ENCODE measurements around the gene RPL9.
"Not testable (repeated sequence)": the region's sequence is repeated elsewhere in the genome, so short reads cannot be mapped to it uniquely, and the experiment has no call there.

The RPL9 gene

DNA sequence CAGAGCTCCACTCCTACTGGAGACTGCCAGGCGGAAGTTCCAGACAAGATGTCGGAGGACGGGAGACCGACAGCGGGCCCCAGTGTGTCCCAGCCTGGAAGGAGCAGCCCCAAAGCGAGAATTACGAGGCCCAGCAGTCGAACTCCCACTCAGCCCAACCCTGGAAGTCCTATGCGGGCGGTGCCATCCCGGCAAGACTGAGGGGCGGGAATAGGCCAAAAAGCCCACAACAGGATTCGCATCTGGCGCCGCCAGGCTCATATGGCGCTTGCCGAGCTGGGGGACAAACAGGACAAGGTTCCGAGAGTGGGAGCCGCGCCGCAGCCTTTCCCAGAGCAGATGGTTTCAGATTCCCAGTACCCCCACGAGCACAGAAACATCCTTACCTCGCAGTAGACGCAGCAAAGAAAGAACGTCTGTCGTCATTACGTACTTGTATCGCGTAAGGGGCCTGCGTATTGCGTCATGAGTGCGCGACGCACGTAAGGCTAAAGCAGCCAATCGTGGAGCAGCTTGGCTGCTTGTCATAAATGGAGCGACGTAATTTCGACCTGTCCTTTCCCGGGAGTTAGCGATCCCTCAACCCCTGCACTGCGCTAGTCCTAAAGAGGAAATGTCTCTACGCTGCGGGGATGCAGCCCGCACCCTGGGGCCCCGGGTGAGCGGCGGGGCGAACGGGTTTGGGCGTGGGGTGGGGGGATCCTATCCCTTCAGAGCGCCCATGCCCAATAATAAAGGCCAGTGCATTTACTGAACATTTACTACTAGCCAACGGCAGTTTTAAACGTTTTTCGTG lies at the start of gene RPL9, which contains the start of gene LIAS:
RPL9 (minus strand) TSS at position 418 of the 796 bp plus-strand sequence. CDS start 483 bp downstream, outside the sequence.
LIAS (plus strand) TSS at position 552 of the 796 bp plus-strand sequence; CDS start at position 614, 62 bp downstream.
- DNase-seq: peak; percentile 93

DNA sequence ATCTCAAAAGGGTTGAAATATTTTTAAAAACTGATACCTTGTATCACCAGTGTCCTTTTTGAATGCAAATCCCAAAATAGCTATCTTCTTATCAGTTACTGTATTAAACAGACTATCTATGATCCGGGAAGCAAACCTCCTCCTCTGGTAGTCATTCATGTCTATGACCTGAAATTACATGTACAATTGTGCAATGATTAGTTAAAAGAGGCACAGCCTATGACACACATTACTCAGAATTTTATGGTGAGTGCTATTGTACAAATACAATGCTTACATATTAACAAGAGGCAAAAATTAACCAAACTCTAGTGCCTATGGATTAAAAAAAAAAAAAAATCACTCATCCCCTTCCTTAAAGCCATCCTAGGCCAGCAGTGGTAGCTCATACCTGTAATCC lies 46.9 kb upstream of the RPL9 start:
- DNase-seq: no peak

DNA sequence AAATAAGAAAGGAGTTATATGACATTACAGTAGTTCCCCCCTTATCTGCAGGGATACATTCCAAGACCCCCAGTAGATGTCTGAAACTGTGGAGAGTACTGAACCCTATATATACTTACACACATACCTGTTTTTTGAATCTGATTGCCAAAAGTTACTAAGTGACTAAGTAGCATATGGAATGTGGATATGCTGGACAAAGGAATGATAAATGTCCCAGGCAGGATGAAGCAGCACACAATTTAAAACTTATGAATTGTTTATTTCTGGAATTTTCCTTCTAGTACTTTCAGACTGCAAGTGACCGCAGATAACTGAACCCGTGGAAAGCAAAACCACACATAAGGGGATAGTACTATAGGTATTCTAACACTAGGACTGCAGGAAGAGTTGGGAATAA lies 45.8 kb upstream of the RPL9 start:
- DNase-seq: no peak

DNA sequence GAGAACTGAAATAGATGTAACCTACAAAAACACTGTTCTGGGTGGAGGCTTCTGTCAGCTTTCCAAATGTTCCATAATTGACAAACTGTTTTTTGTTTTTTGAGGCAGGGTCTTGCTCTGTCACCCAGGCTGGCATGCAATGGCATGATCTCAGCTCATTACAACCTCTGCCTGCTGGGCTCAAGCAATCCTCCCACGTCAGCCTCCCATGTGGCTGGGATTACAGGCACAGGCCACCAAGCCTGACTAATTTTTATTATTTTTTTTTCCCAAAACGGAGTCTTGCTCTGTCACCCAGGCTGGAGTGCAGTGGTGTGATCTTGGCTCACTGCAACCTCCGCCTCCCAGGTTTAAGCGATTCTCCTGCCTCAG lies 43.9 kb upstream of the RPL9 start:
- not testable (repeated sequence) for DNase-seq

DNA sequence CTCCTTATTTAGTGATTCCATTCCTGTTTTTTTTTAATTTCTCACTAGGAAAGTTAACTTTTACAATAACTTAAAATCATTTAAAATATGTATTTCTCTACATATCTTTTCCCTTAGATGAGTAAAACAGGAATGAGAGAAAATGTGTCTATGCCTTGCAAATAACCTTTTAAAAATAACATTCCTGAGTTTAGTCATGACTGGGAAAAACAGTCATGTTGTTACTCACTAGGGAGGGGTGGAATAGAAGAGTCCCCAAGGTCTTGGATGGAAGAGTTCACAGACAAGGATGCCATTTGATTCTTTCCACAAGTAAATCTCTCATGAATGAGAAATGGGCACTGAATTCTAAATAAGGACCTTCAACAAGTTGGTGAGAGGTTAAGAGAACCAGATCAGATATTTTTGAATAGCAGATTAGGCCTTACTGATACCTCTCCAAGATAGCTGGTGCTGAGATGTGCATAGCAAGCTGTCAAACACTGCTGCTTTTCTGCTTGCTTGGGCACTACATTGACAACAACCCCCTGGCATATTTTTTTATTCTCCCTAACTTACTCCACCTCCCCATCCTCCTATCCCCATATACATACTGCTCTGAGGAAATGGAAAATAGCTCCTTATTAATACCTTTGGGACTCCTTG lies 43.4 kb upstream of the RPL9 start:
- no peak for DNase-seq

DNA sequence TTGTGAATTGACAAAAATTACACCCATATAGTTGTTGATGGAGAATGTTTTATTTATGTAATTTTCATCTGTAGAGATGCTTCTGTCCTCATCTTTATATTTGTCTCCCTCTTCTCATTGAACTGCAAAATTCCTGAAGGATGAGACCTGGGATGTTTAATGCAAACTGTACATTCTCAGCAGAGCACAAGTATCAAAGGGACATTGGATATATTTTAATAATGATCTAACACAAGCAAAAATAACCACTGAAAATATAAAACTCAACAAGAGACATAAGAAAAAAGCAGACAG lies 40.0 kb upstream of the RPL9 start:
- DNase-seq: no peak

DNA sequence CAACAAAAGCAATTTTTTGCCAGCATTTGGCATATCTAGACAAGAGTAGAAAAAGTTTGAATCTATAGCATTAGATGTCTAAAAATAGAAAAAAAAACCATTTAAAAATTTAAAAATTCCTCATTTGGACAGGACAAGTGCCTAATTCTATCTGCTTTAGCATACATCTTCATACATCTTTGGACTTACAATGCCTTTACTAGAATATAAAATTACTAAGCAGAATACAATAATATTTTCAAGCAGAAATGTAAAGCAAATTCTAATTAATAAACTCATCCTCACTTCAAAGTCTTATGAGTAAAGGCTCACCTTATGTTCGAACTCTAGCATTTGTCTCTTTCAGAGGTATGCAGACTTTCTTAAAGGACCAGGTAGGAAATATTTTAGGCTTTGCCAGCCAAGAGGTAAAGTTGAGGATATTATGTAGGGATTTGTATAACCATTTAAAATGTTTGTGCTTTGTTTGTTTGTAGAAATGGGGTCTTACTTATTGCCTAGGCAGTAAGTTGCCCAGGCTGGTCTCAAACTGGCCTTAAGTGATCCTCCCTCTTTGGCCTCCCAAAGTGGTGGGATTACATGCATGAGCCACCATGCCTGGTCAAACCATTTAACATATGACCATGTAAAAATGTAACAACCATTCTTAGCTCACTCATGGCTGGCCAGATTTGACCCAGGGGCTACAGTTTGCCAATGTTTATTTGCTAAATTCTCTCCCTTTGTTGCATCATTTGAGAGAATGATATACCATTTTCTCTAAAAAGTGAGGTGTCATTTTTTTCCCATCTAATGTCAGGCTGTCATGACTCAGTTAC lies 39.4 kb upstream of the RPL9 start:
- DNase-seq: no peak

DNA sequence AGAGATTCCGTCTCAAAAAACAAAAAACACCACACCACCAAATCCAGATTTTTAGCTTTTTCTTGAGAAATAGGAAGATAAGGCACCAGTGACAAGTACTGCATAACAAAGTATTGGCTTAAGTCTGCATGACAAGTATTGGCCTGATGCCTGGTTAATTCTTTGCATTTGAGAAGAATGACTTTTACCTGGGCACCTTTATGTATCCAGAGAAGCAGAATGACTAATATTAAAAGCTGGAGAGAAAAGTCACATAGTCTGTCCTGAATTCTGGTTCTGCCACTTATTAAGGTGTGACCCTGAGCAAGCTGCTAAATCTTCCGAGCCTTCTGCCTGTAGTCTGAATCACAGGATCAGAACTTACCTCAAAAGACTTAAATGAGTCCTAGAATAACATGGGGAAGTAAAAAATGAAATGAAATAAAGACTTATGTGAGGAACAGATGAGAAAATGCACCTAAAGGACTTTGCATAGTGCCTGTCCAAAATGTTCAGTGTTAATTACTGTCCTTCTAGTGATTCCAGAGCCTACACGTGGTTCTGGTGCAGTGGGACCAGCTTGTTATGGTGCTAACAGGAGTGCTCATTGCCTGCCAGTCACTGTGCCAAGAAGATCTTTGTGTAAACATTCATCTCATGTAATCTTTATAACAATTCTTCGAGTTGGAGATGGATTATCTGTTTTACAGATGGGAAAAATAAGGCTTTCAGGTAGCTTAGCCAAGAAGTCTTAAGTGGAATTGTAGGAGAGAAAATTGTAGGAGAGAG lies 36.9 kb upstream of the RPL9 start:
- DNase-seq: no peak

DNA sequence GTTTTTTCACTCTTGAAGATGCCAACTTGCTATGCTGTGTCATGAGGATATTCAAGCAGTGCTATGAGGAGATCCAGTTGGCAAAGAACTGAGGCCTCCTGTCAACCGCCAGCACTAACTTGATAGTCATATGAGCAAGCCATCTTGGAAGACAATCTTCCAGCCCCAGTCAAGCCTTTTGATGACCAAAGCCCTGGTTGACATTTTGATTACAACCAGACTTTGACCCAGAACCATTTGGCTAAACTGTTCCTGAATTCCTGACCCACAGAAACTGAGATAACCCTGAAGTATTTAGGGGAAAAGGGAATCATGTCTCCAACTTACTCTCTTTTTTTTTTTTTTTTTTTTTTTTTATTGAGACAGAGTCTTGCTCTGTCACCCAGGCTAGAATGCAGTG lies 35.6 kb upstream of the RPL9 start:
- no peak for DNase-seq

DNA sequence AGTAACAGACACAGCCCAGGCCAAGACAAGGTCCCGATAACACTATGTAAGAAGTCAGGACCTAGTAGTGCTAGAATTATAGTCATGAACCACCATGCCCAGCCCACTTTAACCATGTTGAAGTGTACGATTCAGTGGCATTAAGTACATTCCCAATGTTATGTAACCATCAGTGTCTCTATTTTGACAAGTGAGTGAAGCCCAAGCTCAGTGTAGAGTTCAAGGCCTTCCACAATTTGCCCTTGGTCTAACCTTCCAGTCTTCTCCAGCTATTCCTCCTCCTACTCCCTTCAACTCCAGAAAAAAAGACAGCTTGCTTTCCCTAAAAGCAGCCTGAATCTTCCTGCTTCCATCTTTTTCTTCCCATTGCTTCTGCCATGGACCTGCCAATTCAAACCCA lies 31.6 kb upstream of the RPL9 start:
- DNase-seq: no peak

DNA sequence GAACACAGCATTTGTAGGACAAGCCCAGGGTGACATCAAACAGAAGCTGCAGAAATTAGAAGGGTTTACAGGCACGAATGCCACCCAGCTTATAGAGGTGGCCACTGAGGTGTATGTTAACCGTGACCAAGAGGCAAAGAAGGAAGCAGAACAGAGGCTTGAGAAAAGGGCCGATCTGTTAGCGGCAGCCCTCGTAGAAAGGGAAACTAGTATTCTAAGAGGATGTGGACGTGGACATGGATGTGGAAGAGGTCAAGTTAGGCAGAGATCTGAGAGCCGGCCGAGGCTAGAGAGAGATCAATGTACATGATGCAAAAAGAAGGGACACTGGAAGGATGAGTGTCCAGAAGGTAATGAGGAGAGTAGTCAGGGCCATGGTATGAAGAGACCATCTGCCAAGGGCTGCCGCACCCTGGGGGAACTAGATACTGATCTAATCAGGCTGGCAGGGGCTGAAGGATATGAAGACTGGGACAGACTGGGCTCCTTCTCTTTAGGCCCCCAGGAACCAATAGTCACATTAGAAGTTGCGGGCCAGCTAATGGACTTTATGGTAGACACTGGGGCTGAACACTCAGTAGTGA lies 27.6 kb upstream of the RPL9 start:
- no peak for DNase-seq

DNA sequence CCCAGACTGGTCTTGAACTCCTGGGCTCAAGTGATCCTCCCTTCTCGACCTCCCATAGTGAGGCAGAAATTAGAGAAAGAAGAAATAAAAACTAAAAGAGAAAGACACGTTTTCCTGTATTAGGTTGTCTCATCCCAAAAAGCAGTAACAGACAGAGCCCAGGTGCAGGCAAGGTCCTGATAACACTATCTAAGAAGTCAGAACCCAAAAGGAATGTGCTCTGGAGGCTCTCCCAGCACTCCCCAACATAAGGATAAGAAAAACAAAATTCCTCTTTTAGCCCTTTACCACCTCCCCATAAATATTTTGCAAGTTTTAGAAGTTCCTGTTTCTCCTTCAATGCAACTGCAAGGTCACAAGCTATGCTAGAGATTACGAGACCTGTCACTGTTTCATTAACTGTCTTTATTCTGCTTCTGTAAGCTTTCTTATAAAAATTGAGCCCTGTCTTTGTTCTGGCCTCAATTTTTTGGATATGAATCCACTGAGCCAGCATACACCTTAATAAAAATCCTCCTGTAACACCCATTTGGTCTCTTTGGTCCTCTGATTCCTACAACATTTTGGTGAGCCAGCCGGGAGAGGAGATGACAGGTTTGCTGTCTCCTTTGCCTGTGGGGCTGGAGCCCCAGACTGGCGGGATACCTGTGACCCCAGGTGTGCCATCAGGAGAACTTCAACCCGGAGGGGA lies 26.0 kb upstream of the RPL9 start:
- DNase-seq: no peak

DNA sequence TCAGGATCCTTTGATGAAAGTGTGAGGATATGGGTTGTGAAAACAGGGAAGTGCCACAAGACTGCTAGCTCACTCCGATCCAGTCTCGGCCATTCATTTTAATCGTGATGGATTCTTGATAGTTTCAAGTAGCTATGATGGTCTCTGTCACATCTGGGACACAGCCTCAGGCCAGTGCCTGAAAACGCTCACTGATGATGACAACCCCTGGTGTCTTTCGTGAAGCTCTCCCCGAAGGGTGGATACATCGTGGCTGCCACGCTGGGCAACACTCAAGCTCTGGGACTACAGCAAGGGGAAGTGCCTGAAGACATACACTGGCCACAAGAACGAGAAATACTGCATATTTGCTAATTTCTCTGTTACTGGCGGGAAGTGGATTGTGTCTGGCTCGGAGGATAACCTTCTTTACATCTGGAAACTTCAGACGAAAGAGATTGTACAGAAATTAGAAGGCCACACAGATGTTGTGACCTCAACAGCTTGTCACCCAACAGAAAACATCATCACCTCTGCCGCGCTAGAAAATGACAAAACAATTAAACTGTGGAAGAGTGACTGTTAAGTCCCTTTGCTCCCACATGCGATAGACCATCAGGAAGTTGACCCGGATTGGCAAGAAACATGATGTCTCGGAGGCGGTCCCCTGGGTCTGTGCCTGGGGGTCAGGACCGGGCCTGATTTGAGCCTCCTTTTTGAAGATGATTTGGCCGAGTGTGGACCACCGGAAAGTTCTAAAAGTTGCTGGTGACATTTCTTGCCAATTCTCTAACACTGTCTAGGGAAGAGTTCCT lies 22.4 kb upstream of the RPL9 start:
- no peak for DNase-seq

DNA sequence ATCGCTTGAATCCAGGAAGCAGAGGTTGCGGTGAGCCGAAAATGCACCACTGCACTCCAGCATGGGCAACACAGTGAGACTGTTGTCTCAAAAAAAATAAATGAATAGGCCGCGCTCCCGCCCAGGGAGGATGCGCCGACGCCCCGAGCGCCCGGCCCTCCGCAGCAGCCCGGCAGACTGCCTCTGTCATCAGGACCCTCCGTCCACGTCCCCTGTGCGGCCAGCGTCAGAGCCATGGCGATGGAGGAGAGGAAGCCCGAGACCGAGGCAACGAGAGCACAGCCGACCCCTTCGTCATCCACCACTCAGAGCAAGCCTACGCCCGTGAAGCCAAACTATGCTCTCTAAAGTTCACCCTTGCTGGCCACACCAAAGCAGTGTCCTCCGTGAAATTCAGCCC lies 21.5 kb upstream of the RPL9 start:
- no peak for DNase-seq

DNA sequence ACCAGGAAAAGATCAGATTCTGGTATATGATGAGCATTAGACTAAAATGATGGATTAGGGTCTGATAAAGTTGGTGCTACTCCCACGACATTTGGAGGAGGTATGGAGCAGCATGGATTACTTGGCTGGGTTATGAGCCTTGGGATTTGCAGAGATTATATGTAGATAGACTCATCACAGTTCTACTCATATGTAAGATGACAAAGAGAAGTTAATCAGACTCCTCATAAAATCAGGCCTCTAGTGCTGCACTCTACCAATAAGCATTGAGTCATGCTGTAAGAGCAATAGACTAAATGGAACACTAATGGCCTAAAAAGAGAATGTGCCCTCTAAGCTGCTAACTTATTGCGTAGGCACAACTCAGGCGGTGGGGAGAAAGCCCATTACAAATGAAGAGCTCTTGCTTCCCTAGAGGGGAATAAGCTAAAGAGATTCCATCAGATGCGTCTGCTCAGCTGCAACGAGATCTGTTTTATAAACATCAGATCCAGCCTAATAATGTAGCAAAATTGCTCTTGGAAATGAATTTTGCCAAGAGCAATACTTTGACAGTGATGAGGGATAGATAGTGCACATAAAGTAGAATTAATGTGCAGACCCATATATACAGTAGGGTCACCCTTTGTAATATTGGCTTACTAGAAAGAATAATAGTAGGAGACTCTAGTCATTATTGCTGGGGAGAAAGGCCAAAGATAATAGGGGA lies 17.6 kb upstream of the RPL9 start:
- DNase-seq: no peak

DNA sequence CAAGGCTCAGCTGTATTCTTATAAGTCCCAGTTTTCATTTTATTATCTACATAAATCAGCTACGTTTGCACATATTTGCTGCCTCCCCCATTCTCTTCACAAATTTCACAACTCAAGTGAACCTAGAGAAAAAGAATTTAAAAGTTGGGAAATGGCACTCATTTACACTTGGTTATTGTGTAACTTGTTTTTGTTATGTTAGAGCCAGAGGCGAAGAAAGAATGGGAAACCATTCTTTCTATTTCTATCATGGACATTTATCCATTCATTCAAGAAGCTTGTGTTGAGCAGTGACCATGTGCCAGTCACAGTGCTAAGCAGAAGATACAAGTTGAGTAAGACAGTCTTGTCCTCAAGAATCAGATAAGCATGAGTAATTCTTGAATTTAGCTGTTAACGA lies 13.7 kb upstream of the RPL9 start:
- no peak for DNase-seq

DNA sequence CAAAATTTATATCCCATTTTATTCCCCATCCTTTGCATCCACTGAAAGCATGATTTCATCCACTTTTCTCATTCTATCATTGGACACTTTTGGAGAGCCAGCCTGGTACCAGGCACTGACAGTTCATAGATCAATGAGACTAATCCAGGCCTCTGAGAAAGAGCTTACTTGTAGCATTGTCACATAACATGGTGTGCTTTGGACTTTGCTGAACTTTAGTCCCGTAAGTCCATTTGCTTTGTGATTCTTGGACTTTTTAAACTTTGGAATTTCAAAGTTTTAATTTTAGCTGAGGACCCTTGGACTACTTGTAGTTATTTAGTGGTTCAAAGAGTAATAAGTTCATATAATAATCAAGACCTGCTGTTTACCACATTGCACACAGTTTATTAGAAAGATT lies 11.7 kb upstream of the RPL9 start:
- DNase-seq: no peak

DNA sequence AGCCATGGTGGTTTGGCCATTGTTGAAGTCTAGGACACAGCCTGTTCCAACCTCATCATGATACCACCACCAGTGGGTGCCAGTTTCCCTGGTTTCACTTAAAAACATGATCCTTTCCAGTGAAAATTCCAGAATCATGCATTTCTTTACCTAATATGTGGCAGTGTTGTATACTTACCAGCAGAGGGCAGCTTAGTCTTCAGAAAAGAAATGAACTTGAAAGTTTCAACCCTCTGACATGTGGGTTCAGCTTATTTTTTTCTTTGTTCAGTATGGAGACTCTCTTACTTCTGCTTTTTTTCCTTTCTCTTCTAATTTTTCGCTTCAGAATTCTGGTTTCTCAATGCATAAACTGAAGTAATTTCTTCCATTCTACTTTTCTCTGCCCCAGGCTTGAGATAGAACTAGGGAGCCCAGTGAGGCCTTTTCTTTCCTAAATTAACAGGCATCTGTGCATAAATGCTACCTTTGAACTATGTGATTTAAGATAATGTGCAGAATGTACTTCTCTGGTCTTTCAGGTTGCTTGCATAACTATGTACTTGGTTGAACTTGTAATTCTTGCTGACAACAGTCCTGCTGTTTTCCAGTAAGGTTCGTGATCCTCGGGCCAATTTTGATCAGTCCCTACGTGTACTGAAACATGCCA lies 10.8 kb upstream of the RPL9 start:
- peak; percentile 29 for DNase-seq

DNA sequence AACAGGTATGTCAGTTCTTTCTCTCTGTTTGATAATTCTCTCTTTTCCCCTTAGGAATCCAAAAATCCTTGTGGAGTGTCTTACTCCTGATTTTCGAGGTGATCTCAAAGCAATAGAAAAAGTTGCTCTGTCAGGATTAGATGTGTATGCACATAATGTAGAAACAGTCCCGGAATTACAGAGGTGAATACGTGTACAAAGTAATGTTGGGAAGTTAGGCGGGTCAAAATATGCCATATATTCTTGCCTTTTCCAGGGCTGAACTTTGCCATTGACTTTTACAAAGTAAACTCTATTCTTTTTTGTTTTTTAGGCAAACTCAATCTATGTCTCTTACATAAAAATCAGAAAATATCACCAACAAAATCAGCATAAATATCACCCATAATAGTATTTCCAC lies 8.7 kb upstream of the RPL9 start:
- no peak for DNase-seq

DNA sequence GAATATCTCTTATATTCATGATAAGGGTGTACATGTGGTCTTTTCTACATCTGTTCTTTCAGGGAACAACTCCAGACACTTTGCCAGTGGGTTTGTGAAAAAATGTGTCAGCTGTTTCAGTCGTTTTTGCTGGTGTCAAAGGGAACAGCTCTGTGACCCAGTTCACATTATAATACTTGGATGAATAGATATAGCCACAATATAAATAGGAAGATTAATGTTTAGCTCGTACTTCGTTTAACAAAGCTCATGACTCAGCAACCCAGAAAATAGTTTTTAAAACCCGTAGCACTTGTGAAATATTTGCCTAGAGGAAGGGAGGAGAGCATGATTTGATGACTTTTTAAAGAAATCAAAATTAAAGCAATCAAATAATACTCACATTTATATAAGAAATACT lies 8.0 kb upstream of the RPL9 start:
- no peak for DNase-seq

All from NCI-H1048 (cell line).